Ascending aorta (tissue), 2 donors: ENCODE measurements around the gene ACSM4. TPM values are rescaled to one million over a fixed set of nuclear protein-coding genes. Genes with fewer than 3 reads are reported as not detected.
"Not testable (repeated sequence)": the region's sequence is repeated elsewhere in the genome, so short reads cannot be mapped to it uniquely, and the experiment has no call there.

ENCODE experiments used
- DNase-seq, 2 donors: peaks; one replicate each; pipeline ENCODE4 v3.0.0-alpha.2; 2019; ENCODE audit warnings: low spot score in 2 of 2
- H3K27ac ChIP-seq, 2 donors: fragments of 200-600 bp; sonication (generic); one replicate each; pipeline ENCODE4 v1.5.1; 2016 to 2017; ENCODE audit warnings: mild to moderate bottlenecking in 1 of 2
- H3K27me3 ChIP-seq: fragments of 200-600 bp; sonication (generic); one replicate; pipeline ENCODE4 v1.5.1; 2017
- H3K36me3 ChIP-seq, 2 donors: fragments of 200-600 bp; sonication (generic); one replicate each; pipeline ENCODE4 v1.5.1; 2016
- H3K4me1 ChIP-seq, 2 donors: fragments of 200-600 bp; sonication (generic); one replicate each; pipeline ENCODE4 v1.5.1; 2016 to 2017; ENCODE audit warnings: mild to moderate bottlenecking in 1 of 2
- H3K4me3 ChIP-seq, 2 donors: fragments of 200-600 bp; sonication (generic); one replicate each; pipeline ENCODE4 v1.5.1; 2016 to 2017; ENCODE audit warnings: mild to moderate bottlenecking in 1 of 2
- H3K9me3 ChIP-seq, 2 donors: fragments of 200-600 bp; sonication (generic); one replicate each; pipeline ENCODE4 v1.5.1; 2016
- CTCF ChIP-seq, 3 experiments: fragments of 200-600 bp in 2 of 3; fragments of 450-650 bp in 1 of 3; sonication (generic) in 2 of 3; IDR thresholded peaks; one replicate each; pipeline ENCODE4 v1.5.1; 2016 to 2019; ENCODE audit warnings: antibody characterized with exemption in 3 of 3, mild to moderate bottlenecking in 1 of 3, moderate library complexity in 1 of 3
- intact Hi-C: fragments of 100-400 bp; cut with DNase I; formaldehyde crosslinking; loops from one replicate; pipeline ENCODE4 v1.15.1; 2023
- total RNA-seq: library from RNA; depleted of rRNA; stranded (reverse); fragments of >200 nt; gene quantifications from one replicate; pipeline ENCODE4 v1.1.0, GENCODE V29; 2016

The ACSM4 gene
- total RNA-seq, 1 donor from 2014 or later: not detected

GRCh38 chr12:7319930-7320329 lies 16.1 kb downstream of the ACSM4 start:
- Histone ChIP-seq H3K9me3 (no peaks in the 10 kb centered on the region), H3K4me3 (no peak overlapping the region), H3K36me3 (no peaks in the 10 kb centered on the region), H3K27me3 (no peaks in the 10 kb centered on the region), H3K4me1 (no peaks in the 10 kb centered on the region), H3K27ac (no peak overlapping the region)
- no peak for DNase-seq
- intact Hi-C loops: no loop called here
- no peak for TF ChIP-seq CTCF (IDR thresholded peaks at IDR 0.05)

GRCh38 chr12:7321624-7322023 lies 17.8 kb downstream of the ACSM4 start:
- H3K4me1 ChIP-seq: no peaks in the 10 kb centered on the region
- intact Hi-C loops: no loop called here
- no peak overlapping the region for H3K4me3 ChIP-seq
- H3K27ac ChIP-seq: no peak overlapping the region
- no peak for TF ChIP-seq CTCF (IDR thresholded peaks at IDR 0.05)
- DNase-seq: no peak
- no peaks in the 10 kb centered on the region for H3K36me3 ChIP-seq
- no peaks in the 10 kb centered on the region for H3K27me3 ChIP-seq
- no peaks in the 10 kb centered on the region for H3K9me3 ChIP-seq

GRCh38 chr12:7322599-7322998 lies 18.7 kb downstream of the ACSM4 start:
- Histone ChIP-seq H3K36me3 (no peaks in the 10 kb centered on the region), H3K27ac (no peak overlapping the region), H3K4me3 (no peak overlapping the region), H3K9me3 (no peaks in the 10 kb centered on the region), H3K27me3 (no peaks in the 10 kb centered on the region), H3K4me1 (no peaks in the 10 kb centered on the region)
- intact Hi-C loops: no loop called here
- no peak for DNase-seq
- TF ChIP-seq CTCF (IDR thresholded peaks at IDR 0.05): no peak

- H3K27me3 ChIP-seq: no peaks in the 10 kb centered on the region
- no peak for TF ChIP-seq CTCF (IDR thresholded peaks at IDR 0.05)
- no peak for DNase-seq
- no peaks in the 10 kb centered on the region for H3K9me3 ChIP-seq
- intact Hi-C loops: no loop called here
- H3K4me1 ChIP-seq: no peaks in the 10 kb centered on the region
- H3K27ac ChIP-seq: no peak overlapping the region
- H3K4me3 ChIP-seq: no peak overlapping the region
- H3K36me3 ChIP-seq: no peaks in the 10 kb centered on the region
These were observed 20.3 kb downstream of the ACSM4 start for GRCh38 chr12:7324176-7324575.

GRCh38 chr12:7327918-7328317 lies 24.0 kb downstream of the ACSM4 start:
- intact Hi-C loops: no loop called here
- Histone ChIP-seq H3K27me3 (no peaks in the 10 kb centered on the region), H3K9me3 (peaks cover 0 to 2% of the 10 kb centered on the region in 2 donors), H3K4me3 (no peak overlapping the region), H3K27ac (no peak overlapping the region), H3K36me3 (no peaks in the 10 kb centered on the region), H3K4me1 (no peaks in the 10 kb centered on the region)
- no peak for DNase-seq
- no peak for TF ChIP-seq CTCF (IDR thresholded peaks at IDR 0.05)

- H3K9me3 ChIP-seq, H3K27me3 ChIP-seq, intact Hi-C loops, H3K27ac ChIP-seq, H3K36me3 ChIP-seq, DNase-seq, H3K4me1 ChIP-seq, H3K4me3 ChIP-seq: not testable (repeated sequence)
These were observed 33.9 kb downstream of the ACSM4 start for GRCh38 chr12:7337790-7338189.
